ENCODE results near the gene PLCD3. TPM values are rescaled to one million over a fixed set of nuclear protein-coding genes. Genes with fewer than 3 reads are reported as not detected.

The PLCD3 gene
- total and polyA plus RNA-seq, 9 of the 15 experiments (the other 6 are each of a cell fraction or from before 2014, with no cell fraction given) = 0.20 to 22.6 (median 7.5) TPM

- H3K27ac ChIP-seq (ENCODE audit: extremely low read depth, low read depth, low read length) = no peak overlapping the region
- DNase-seq (ENCODE audit: extremely low read depth in 1 of 4, low spot score in 3 of 4) = no peak
- CTCF ChIA-PET (ENCODE audit: low intra/inter-chr PET ratio) = no interaction called here
- no peaks in the 10 kb centered on the region for H3K9me1 ChIP-seq (ENCODE audit: control insufficient read depth, insufficient read depth, low read length)
- no peak for ATAC-seq
- POLR2A ChIA-PET = interaction anchor here (0.8 to 1.9 kb wide), 3 partner anchors 9 to 28 kb away, joined by 3 to 6 read pairs (median 5); no protein-coding TSS in a partner anchor
- no peak overlapping the region for H3K4me2 ChIP-seq (ENCODE audit: insufficient read depth, low read length)
- no peak for TF ChIP-seq CBFA2T3 (IDR thresholded peaks at IDR 0.05)
- H3K4me1 ChIP-seq (replicated peaks in 1 of 2; ENCODE audit: control insufficient read depth in 2 of 2, insufficient read depth in 2 of 2, low read length in 2 of 2) = no peaks in the 10 kb centered on the region
- H3K79me2 ChIP-seq (ENCODE audit: control insufficient read depth, insufficient read depth, low read length) = no peaks in the 10 kb centered on the region
- H3K4me3 ChIP-seq = no peak overlapping the region
- no peaks in the 10 kb centered on the region for H3K9me3 ChIP-seq (replicated peaks; ENCODE audit: control insufficient read depth, insufficient read depth, low read depth, low read length)
- H2AFZ ChIP-seq (ENCODE audit: low read depth, low read length) = no peak overlapping the region
- H3K36me3 ChIP-seq (ENCODE audit: control insufficient read depth, insufficient read depth, low read length) = peaks cover 80% of the 10 kb centered on the region
- intact Hi-C loops (cut with micrococcal nuclease) (no loop called here), in situ Hi-C loops (cut with MboI) (loop anchor here (5.0 kb wide), 1 partner anchor 184 kb away; no protein-coding TSS in a partner anchor)
- no peak overlapping the region for H3K9ac ChIP-seq (ENCODE audit: insufficient read depth in 1 of 2, low read depth in 2 of 2, low read length in 2 of 2)
- FAIRE-seq = no peak
- BruUV-seq (replicated peaks) = no TSS peak
- WGBS (ENCODE audit: insufficient coverage, low coverage, missing lambda C conversion rate) = 90% methylated on average over 5 of the region's 5 CpGs
- H3K27me3 ChIP-seq (ENCODE audit: control insufficient read depth in 2 of 2, insufficient read depth in 2 of 2, low read length in 2 of 2) = no peaks in the 10 kb centered on the region
- H4K20me1 ChIP-seq (replicated peaks; ENCODE audit: control insufficient read depth, insufficient read depth, low read length) = peaks cover 16% of the 10 kb centered on the region
These were observed 26.2 kb downstream of the PLCD3 start for GRCh38 chr17:45106096-45106495.

GRCh38 chr17:45104907-45105624 is 27.2 kb downstream of the PLCD3 start:
- Histone ChIP-seq H3K27ac (ENCODE audit: extremely low read depth, low read depth, low read length) (no peak overlapping the region), H3K27me3 (ENCODE audit: control insufficient read depth in 2 of 2, insufficient read depth in 2 of 2, low read length in 2 of 2) (no peaks in the 10 kb centered on the region), H3K79me2 (ENCODE audit: control insufficient read depth, insufficient read depth, low read length) (no peaks in the 10 kb centered on the region), H3K9ac (ENCODE audit: insufficient read depth in 1 of 2, low read depth in 2 of 2, low read length in 2 of 2) (0 out of 4 replicates have a peak overlapping the region, but pooled peaks of 1 of the 2 experiments have one; percentile 48), H3K9me1 (ENCODE audit: control insufficient read depth, insufficient read depth, low read length) (no peaks in the 10 kb centered on the region), H3K36me3 (ENCODE audit: control insufficient read depth, insufficient read depth, low read length) (peaks cover 85% of the 10 kb centered on the region), H3K4me3 (no peak overlapping the region), H3K4me1 (replicated peaks in 1 of 2; ENCODE audit: control insufficient read depth in 2 of 2, insufficient read depth in 2 of 2, low read length in 2 of 2) (no peaks in the 10 kb centered on the region), H3K9me3 (replicated peaks; ENCODE audit: control insufficient read depth, insufficient read depth, low read depth, low read length) (no peaks in the 10 kb centered on the region), H3K4me2 (ENCODE audit: insufficient read depth, low read length) (no peak overlapping the region), H4K20me1 (replicated peaks; ENCODE audit: control insufficient read depth, insufficient read depth, low read length) (peaks cover 16% of the 10 kb centered on the region), H2AFZ (ENCODE audit: low read depth, low read length) (no peak overlapping the region)
- POLR2A ChIA-PET = interaction anchor here (1.9 kb wide), 1 partner anchor 13 kb away, joined by 6 read pairs; no protein-coding TSS in a partner anchor
- no peak for FAIRE-seq
- 91% methylated on average over 13 of the region's 17 CpGs for WGBS (ENCODE audit: insufficient coverage, low coverage, missing lambda C conversion rate)
- ATAC-seq = no peak
- in situ Hi-C loops (cut with MboI) (loop anchor here (5.0 kb wide), 1 partner anchor 183 kb away; no protein-coding TSS in a partner anchor), intact Hi-C loops (cut with micrococcal nuclease) (no loop called here)
- DNase-seq (ENCODE audit: extremely low read depth in 1 of 4, low spot score in 3 of 4) = no peak
- no TSS peak for BruUV-seq (replicated peaks)
- CTCF ChIA-PET (ENCODE audit: low intra/inter-chr PET ratio) = no interaction called here
- TF ChIP-seq ZNF274 (IDR thresholded peaks at IDR 0.05; ENCODE audit: borderline replicate concordance, low read depth, low read length) = no peak
- TF ChIP-seq WHSC1 (IDR thresholded peaks at IDR 0.05; ENCODE audit: low read length) = no peak
- no peak for TF ChIP-seq RBFOX2 (IDR thresholded peaks at IDR 0.05; ENCODE audit: low read depth, low read length)
- peak; percentile 73 for TF ChIP-seq RBM22 (IDR thresholded peaks at IDR 0.05; ENCODE audit: low read depth, low read length, poor library complexity, severe bottlenecking)
- no peak for TF ChIP-seq ZNF717 (CRISPR knock-in tag; IDR thresholded peaks at IDR 0.05)
- TF ChIP-seq CTCF (IDR thresholded peaks at IDR 0.05 in 2 of 3, conservative IDR thresholded peaks at IDR 0.05 in 1 of 3; ENCODE audit: insufficient read depth in 2 of 3, low read depth in 1 of 3, low read length in 3 of 3) = 0 out of 6 replicates have a peak, but pooled peaks of 1 of the 3 experiments have one; percentile 33
- TF ChIP-seq BRD9 (IDR thresholded peaks at IDR 0.05; ENCODE audit: low read depth, partially characterized antibody) = no peak
- TF ChIP-seq, protein P1, sequence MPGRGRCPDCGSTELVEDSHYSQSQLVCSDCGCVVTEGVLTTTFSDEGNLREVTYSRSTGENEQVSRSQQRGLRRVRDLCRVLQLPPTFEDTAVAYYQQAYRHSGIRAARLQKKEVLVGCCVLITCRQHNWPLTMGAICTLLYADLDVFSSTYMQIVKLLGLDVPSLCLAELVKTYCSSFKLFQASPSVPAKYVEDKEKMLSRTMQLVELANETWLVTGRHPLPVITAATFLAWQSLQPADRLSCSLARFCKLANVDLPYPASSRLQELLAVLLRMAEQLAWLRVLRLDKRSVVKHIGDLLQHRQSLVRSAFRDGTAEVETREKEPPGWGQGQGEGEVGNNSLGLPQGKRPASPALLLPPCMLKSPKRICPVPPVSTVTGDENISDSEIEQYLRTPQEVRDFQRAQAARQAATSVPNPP (IDR thresholded peaks at IDR 0.05; ENCODE audit: borderline replicate concordance, insufficient read depth, insufficient read length) = no peak
- TF ChIP-seq SOX6 (IDR thresholded peaks at IDR 0.05) = no peak

All from K562 (cell line).